ENCODE data around the gene PPFIBP2.

The PPFIBP2 gene

DNA sequence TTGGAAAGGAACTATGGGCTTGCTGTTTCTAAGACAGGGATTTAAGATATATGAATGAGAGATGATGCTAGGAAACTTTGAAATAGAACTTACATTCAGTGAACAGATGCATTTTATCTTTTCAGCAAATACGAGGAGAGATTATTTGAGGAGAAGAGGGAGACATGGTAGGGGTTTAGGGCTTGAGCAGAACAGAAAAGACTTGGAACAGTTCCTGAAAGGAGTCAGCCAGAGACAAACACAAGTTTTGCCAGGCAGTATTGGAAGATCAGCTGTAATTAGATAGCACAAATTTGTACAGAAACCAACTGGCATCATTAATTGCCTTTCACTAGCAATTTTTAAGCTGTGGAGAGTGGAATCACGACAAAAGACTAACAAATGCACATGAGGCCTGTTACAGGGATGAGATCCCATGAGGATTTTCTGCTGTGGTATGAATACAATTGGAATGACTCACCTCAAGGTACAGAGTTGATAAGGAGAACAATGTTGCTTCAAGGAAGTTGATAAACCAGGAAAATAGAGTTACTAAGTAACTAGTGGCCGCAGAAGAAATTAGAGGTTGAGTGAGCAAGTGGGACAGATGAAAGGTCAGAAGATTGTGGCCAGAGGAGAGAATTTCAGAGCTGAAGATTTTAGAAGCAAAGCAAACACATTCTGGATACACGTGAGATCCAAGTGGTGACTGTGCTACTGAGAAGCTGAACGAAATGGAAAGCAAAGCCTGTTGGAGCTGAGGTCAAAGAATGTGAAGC lies 91.6 kb downstream of the PPFIBP2 start:
- DNase-seq: no peak

DNA sequence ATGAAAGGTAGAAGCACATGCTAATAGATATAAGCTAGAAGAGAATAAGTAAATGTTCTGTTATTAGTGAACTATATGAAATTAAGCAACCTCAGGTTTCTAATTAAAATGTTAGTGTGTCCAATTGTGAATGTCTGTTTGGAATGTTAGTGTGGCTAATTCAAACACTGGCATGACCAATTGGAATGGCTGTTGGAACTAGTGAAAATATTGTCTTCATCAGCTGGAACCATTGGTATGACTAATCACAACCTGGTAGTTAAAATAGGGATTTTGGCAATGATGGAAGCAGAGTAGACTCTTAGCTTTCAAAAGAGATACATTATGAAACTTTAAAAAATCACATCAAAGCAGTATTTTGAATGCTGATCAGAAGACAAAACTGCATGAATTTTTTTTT lies 92.7 kb downstream of the PPFIBP2 start:
- DNase-seq: no peak

DNA sequence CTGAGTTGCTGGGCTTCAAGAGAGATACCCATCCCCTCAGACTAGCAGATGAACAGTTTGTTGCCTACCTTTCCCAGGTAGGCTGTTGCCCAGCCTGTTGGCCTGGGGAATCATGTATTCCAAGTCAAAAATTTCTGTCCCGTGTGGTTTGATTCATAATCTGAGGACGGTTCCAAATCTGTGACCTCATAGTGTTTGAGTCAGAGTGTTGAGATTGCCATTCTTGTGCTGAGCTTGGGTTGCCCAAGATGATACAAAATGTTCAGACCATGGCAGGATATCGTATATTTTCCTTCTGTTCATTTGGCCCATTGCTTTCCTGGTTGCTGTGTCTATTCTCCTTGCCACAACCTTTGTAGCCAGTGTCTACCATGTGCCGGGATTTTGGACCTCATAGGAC lies 95.2 kb downstream of the PPFIBP2 start:
- DNase-seq: no peak

DNA sequence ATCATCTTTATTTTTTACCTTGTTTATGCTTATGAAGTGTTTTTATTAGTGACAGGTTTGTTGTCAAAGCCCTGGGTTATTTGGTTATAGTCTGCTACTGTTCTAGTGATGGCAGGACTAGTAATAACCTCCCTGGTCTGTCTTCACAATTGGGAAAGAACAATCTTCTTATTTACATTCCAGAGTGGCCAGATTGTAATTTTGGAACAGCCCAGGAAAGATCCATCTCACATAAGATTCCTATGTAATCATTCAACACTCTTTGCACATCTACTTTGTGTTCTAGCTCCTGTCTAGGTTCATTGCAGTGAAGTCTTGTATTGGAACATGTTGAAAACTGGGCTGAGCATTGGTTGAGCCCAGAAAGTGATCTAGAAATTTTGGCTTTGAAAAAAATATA lies 95.7 kb downstream of the PPFIBP2 start:
- no peak for DNase-seq

DNA sequence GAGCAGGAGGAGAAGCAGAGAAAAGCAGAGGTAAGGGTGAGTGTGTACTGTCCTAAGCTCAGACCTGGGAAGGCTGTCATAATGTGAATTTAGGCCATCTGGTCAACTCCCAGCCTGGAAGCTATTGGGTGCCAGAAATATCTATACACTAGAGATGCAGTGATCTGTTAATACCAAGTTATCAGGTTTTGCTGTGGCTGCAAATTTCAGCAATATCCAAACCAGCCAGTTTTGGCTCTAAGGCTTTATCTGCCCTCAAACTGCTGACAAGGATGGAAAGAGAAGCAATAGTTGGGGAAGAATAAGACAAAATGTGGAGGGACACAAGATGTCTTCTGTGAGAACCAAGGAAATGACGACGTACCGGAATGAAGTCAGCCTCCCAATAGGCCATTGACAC lies 96.6 kb downstream of the PPFIBP2 start:
- no peak for DNase-seq

DNA sequence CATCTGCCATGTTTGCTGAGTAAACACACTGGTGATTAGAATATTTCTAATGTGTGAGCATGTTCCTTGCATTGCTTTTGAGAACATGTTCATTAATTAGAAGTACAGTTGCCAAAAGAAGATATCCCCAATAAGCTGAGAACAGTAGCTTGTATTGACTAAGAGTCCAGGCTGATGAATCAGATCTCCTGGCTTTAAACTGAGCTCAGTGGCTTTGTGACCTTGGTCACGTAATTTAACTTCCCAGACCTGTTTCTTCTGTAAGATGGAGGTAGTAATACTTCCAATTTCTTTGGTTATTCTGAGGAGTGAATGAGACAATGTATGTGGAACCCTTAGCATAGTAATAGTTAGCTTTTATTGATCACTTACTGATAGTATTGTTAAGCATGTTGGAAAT lies 97.6 kb downstream of the PPFIBP2 start:
- DNase-seq: no peak

DNA sequence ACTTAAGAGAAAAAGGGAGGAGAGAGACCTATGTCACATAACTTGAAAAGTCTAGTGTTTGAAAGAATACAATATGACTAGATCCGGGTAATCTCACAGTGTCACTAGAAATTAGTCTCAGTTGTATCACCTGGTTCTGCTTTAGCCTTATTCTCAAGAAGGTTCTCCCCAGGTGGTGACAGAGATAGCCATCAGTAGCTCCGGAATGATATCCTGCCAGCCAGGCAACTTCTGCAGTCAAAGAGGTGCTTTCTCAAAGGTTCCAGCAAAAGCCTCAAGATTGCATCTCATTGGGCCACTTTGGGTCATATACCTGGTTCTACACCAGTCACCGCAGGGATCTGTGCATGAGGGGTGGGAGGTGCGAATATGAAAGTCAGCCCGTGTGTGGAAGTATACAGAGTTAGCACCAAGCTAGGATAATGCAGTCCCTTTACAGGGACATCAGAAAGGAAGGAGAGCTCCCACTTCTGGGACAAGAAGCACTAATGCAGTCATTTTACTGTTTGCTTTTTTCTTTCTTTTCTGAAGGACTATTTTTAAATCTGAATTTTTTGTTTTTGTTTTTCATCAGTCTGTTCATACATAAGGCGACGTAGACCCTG lies 98.4 kb downstream of the PPFIBP2 start:
- DNase-seq: no peak

DNA sequence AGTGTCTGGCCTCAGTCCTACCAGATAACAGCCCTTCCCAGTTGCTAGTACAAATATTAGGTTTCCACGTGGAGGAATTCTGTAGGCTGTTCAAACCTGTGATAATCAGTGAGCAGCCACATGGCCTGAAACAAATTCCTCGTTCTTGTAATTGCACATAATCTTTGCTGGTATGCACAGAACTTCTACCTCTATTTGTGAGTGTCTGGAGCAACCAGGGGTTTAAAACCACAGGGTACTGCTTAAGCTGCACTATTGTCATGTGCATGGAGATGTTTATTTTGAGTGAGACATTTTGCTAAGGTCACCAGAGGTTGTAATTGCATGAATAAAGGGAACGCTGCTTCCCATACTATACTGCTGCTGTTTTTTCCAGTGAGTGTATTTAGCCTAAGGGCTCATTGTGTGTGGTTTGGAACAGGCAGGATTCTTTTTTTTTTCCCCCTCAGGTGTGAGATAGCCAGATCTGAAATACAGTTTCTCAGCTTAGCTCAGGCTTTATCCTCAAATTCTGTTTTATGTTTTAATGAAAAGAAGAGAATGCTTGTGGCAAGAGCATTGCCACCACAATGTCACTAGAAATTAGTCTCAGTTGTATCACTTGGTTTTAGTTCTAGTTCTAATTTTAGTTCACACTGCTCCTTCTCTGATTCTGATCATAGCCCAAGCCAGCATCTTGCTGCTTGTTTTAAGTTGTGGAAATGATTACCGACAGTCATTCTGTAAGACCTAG lies 99.0 kb downstream of the PPFIBP2 start:
- DNase-seq: no peak

DNA sequence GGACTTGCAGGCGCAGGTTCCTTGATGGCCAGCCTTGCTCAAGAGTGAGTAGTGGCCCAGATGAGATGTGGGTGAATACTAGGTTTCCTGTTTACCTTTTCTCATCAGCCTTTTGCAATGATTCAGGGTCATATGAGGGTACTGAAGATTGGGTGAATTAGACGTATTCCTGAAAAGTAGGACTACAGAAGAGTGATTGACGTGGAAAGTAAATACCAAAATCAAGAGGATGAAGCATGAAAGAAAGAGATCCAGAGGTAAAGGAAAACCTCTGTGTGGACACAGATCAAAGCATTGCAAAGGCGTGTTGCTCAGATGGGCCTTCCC lies 99.6 kb downstream of the PPFIBP2 start:
- DNase-seq: no peak

DNA sequence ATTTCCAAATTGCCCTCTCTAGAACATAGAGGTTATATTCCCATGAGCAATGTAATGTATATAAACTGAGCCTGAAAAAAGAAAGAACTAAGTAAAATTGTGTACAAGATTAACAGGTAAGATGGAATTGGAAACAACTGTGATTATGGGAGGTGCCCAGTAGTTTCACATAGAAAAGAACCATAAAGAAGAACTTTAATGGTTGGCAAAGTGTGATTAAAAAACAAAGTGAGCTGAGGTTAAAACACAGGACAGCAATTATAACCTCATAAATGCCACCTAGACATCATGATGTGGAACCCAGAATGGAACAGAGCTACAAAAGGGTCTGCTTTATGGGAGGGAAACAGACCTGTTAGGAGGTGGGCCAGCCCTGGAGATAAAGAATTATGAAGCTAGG lies 100.9 kb downstream of the PPFIBP2 start:
- DNase-seq: no peak

DNA sequence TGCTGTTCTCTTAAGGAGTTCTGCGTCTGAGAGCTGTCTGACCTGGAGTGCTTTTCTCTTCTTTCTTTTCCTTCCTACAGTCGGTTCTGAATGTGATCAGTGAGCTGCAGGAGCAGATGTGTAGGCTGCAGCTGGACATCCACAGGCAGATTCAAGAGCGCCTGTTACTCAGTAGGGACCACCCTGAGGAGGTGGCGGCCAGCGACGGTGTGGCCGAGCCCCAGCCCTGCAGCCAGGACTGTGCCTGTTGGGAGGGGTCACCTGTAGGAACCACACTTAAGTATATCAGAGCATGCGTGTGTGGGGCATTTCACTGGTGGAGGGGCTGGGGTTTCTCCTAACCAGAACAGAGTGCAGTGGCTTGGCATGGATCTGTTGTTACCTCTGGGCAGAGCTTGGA lies 103.2 kb downstream of the PPFIBP2 start:
- DNase-seq: no peak

DNA sequence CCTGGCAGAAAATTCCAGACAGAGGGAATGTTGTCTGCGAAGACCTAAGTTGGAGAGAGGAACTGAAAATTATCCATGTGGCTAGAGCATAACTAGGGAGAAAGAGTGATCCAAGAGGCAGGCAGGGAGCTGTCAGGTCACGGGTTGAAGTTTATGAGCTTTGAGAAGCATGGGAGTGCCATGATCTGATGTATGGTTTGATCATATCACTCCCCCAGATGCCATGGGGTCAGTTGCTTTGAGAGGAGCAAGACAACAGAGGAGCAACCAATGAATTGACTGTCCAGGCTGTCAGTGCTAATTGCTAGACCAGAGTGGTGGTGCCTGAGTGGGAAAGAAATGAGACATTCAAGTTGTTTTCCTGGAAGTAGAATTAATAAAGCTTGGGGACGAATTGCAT lies 105.5 kb downstream of the PPFIBP2 start:
- no peak for DNase-seq

DNA sequence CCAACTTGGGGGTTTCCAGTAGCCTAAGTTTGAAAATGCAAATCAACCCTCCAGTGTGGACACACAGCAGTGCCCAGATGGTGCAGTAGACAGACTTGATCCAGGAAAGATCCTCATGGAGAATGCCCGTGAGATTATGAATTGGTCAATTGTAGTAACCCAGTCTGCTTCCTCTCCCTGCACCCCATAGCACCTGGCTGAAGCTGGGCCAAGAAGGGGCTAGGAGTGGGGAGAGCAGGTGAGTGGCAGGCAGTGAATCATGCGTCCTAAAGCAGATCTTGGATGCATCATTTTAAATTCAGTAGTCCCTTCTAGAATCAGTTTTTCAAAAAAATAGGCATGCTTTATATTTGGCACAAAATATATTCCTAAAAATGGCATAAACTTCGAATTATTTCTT lies 107.3 kb downstream of the PPFIBP2 start:
- DNase-seq: no peak

DNA sequence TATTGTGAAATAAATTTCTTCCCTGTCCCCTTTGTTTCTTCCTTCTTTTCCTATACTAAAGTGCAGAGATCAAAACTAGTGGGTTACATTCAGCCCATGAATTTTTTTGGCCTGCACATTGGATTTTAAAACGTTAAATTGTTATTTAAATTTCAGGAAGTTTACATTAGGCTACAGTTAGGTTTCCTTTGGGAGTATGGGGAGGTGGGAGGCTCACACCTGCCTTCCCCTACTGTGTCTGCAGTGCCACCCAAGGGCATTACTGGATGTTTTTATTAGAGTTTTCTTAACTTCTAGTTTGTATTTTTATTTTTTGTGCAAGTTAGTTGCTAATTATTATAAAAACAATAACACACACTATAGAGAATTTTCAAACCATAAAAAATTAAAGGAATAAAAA lies 107.8 kb downstream of the PPFIBP2 start:
- DNase-seq: no peak

DNA sequence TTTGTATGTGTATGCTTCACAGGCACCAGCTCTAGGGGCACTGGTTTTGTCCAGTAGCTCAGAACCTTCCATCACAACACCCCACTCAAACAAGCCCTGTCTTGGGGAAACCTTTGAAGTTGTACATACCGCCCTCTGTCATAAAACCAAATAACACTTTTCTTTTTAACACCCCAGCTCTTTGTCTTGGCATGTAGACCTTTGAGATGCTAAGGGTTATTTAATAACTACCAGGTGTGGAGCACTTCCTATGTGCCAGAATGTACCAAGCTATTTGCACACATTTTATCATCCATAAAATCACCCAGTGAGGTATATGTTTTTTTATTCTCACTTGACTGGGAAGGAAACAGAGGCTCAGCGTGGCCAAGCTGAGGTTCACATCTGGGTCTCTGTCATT lies 108.9 kb downstream of the PPFIBP2 start:
- no peak for DNase-seq

DNA sequence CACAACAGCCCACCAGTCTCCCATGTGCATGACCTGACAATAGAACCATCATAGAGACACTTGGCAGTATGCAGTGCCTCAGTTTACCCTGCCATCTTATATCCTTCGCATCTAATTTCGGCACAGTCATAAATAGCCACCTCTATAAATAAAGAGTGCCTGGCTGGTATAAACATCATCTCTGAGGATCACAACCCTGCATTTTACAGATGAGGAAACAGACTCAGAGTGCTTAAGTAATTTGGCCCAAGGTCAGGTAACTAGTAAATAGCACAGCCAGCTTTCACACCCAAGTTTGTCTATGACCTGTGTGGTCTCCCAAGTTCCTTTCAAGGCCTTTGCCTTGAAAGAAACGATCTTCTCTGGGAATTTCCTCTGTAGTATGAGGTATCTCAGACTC lies 114.9 kb downstream of the PPFIBP2 start:
- no peak for DNase-seq

DNA sequence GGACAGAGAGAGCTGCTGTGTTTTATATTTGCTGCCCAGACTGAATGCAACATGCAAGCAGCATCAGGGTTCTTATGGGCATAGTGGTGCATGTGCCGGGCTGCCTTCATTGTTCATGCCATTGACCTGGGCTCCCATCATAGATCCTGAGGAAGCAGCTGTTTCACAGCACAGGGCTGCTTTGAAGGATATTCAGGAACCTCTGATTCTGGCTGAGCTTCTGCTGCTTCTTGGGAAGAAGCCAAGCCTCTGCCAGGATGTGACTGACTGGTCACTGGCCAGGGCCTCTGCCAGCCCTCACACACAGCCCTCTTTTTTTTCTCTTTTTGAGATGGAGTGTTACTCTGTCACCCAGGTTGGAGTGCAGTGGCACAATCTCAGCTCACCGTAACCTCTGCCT lies 116.2 kb downstream of the PPFIBP2 start:
- DNase-seq: no peak

DNA sequence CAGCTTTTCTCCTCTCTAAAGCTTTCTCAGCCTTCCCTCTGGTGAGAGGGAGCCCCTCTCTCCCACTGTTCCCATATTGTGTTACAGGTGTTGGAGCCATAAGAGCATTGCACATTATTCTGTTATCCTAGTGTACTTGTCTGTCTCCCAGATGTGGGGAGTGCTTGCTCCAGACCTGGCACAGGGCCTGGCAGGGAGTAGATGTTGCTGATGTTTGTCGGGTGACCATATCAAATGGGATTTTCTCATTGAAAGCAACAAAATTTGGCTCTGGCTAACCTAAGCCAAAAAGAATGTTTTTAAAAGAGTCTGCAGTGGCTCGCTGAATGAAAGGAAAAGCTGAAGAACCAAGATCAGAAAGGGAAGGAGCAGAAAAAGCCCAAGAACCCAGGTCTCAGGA lies 118.4 kb downstream of the PPFIBP2 start:
- DNase-seq: no peak

DNA sequence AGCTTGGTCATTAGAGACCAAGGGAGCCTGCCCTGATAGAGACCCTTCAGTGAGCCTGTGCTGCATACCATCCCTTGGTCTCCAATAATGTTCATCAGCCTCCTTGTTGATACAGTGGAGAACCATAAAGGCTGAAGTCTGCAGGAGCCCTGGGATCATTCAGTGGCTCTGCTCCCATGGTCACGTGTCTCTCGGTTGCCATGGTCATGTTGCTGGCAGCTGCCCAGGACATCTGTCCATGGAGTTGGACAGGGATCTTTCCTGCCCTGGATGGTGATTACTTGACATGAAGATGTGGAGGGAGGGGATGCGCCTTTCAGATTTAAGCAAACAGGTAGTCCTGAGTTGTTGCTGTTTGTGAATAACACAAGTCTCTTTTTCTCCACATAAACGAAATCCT lies 121.3 kb downstream of the PPFIBP2 start:
- DNase-seq: no peak

DNA sequence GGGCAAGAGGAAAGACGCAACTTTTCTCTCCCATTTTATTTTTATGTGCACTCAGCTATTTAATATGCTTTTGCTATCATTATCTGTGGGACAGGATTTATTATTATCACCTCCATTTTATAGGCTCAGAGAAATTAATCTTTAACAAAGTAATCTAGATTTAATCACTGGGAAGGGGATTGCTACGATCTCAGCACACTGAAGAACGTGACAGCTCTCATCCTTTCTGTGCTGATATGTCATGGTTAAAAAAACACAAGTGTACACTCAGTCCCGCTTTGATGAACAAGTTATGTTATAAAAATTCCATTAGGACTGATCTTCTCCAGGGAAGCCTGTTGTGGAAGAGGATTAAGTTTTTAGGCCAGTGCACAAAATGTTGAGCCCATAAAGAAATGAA lies 121.9 kb downstream of the PPFIBP2 start:
- DNase-seq: no peak

DNA sequence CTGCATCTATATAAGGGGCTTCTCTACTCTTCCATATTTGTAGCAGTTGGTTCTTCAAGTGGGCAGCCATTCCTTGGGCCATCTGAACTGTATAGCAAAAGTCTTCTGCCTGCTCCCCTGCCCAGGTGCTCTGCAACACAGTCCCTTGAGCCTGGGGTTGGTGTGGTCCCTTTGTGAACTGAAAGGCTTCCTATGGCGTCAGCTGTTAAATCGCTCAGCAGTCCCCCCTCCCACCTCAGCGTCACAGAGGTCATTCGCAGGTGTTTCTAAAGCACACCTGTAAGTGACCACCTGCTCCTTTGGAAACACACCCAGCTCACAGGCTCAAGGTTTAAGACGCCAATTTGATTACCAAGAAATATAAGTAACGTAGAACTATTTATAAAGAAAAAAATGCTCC lies 122.6 kb downstream of the PPFIBP2 start:
- DNase-seq: no peak

DNA sequence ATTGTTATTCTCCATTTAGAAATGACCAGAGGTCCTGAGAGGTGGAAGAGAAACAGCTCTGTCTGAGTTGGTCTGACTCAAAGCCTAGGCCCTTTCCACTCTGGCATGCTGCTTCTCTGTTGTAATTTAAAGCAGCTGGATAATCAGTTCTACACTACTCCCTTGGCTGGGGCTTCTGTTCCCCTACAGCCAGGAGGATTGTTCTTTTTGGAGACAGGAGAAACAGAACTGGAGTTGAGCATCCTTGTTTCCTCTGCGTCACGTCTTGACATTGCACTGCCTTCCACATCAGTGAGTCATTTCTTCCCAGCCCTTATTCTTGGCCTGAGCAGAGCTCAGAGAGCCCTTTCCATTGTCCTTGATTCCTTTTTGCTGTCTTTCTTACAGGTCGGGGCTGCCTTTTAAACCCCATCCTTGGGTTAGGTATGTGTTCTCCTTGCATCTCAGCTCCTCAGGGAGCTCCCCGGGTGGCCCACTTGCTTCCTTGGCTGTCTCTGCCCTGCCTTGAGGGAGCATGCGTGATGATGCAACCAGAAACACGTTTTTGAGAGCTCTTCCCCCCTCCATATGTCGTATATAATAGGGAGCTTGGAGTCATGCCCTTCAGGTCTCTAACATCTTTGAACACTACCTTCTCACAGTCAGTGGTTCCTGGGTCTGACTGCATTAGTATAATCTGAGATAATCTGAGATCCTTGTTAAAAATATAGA lies 123.8 kb downstream of the PPFIBP2 start:
- DNase-seq: no peak

DNA sequence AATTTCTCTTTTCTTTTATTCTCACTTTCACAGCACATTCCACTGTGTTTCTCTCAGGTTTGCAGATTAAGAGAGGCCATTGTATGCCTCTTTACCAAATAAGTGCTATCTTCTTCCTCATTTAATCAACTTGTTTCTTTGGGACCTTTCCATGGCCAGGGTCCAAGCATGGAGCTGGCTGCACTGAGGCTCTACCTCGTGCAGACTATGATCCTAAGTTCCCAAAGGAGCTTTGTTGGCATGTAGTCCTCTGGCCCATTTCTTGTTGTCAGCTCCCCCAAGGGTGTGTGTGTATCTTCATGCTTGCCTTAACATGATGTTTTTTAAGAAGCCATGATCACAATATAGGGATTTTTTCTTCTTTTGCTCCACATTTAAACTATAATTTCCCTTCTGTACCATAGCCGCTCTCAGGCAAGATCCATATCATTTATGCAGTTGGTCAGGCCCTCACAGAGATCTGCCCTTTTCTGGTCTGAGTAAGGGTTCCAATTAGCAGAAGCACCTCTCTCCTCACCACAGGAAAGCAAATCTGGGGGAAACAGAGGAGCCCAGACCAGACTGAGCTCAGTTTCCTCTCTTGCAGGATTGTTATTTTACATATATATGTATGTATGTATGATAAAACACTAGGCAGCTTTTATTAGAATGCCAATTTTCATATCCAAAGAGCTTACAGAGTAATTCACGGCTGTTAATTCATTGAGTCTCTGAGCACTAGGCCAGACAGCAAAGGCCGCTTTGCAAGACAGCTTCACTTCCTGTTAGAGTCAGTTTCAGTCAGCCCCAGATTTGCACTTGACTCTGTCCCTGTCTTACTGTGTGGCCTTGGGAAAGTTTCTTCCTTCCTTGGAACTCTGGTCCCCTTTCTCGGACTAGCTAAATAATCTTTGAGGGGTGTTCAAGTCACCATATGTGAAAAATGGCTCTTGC lies 125.2 kb downstream of the PPFIBP2 start:
- peak; percentile 15 for DNase-seq

Measured in MV-4-11 (cell line).